ENCODE data around the gene DDAH1.

DNA sequence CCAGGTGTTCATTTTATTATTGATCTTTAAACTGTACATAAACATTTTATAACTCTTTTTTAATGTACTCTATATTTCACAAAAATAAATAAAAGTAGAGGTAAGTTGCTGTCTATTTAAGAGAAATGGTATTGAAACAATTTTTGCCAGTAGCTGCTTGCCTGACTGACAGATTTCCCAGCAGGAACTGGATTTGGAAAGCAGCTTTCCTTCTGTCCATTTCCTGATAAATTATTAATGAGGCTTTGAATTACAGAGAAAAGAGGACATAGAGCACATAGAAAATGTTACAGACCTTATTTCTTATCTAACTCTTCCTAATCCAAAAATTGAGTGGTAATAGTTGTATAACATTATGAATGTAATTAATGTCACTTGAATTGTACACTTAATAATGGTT lies 108.8 kb downstream of the DDAH1 start:
- TF ChIP-seq TP53 (CRISPR knock-in tag; IDR thresholded peaks at IDR 0.05), result no peak
- TF ChIP-seq IRF2 (CRISPR knock-in tag; IDR thresholded peaks at IDR 0.05; ENCODE audit: borderline replicate concordance, low read depth), result no peak
- no peak for TF ChIP-seq SP1 (CRISPR knock-in tag; conservative IDR thresholded peaks at IDR 0.05)
- no peak for TF ChIP-seq ZNF232 (CRISPR knock-in tag; IDR thresholded peaks at IDR 0.05)
- TF ChIP-seq, protein P1, sequence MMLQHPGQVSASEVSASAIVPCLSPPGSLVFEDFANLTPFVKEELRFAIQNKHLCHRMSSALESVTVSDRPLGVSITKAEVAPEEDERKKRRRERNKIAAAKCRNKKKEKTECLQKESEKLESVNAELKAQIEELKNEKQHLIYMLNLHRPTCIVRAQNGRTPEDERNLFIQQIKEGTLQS (CRISPR knock-in tag; conservative IDR thresholded peaks at IDR 0.05), result no peak
- TF ChIP-seq, protein P2, sequence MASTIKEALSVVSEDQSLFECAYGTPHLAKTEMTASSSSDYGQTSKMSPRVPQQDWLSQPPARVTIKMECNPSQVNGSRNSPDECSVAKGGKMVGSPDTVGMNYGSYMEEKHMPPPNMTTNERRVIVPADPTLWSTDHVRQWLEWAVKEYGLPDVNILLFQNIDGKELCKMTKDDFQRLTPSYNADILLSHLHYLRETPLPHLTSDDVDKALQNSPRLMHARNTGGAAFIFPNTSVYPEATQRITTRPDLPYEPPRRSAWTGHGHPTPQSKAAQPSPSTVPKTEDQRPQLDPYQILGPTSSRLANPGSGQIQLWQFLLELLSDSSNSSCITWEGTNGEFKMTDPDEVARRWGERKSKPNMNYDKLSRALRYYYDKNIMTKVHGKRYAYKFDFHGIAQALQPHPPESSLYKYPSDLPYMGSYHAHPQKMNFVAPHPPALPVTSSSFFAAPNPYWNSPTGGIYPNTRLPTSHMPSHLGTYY (CRISPR knock-in tag; IDR thresholded peaks at IDR 0.05), result no peak
- TF ChIP-seq TEAD1 (CRISPR knock-in tag; IDR thresholded peaks at IDR 0.05), result no peak
- TF ChIP-seq NFYB (CRISPR knock-in tag; conservative IDR thresholded peaks at IDR 0.05; ENCODE audit: low read depth), result no peak
- TF ChIP-seq CTCF (IDR thresholded peaks at IDR 0.05), result no peak
- no peak for TF ChIP-seq E2F5 (CRISPR knock-in tag; IDR thresholded peaks at IDR 0.05)

All from WTC11 (cell line).